Camera-type eye (tissue), 1 donor: Measurements from ENCODE around the gene NCKIPSD. TPM values are rescaled to one million over a fixed set of nuclear protein-coding genes. Genes with fewer than 3 reads are reported as not detected.

Experiments used
- total RNA-seq: library from RNA; depleted of rRNA; stranded (reverse); fragments of >200 nt; gene quantifications from one replicate; pipeline ENCODE4 v1.2.3, GENCODE V29; 2014

Gene NCKIPSD
- 17.0 TPM for total RNA-seq

GRCh38 chr3:48685603-48686511 is at the start of gene NCKIPSD:
Gene NCKIPSD, minus strand, starts transcription at chr3:48685915. Its CDS starts 108 bp downstream, at chr3:48685807.

GRCh38 chr3:48716982-48717746 is 31.4 kb upstream of the NCKIPSD start, which contains the start of gene IP6K2:
Gene IP6K2, minus strand, starts transcription at chr3:48717221. Its CDS starts 21,930 bp downstream, at chr3:48695291.

GRCh38 chr3:48662753-48663488 is 22.8 kb downstream of the NCKIPSD start, which contains the start of gene CELSR3:
Gene CELSR3, minus strand, starts transcription at chr3:48662886. Its CDS starts 252 bp downstream, at chr3:48662634.

GRCh38 chr3:48635222-48636021 is 50.3 kb downstream of the NCKIPSD start, which contains the start of gene SLC26A6:
Gene SLC26A6, minus strand, starts transcription at chr3:48635461. Its CDS starts 68 bp downstream, at chr3:48635393.

Other genes with a start within 250 kb of the NCKIPSD start
- 10.4 TPM for gene CCDC51, start 245.8 kb downstream of the NCKIPSD start, total RNA-seq
- 194 TPM for gene TMA7, start 245.7 kb downstream of the NCKIPSD start, total RNA-seq
- gene ATRIP, start 239.2 kb downstream of the NCKIPSD start, total RNA-seq: 8.9 TPM
- gene SHISA5, start 181.7 kb downstream of the NCKIPSD start, total RNA-seq: 56.9 TPM
- 9.6 TPM for gene PFKFB4, start 129.1 kb downstream of the NCKIPSD start, total RNA-seq
- 0.33 TPM for gene UCN2, start 122.1 kb downstream of the NCKIPSD start, total RNA-seq
- gene COL7A1, start 90.6 kb downstream of the NCKIPSD start, total RNA-seq: 21.8 TPM
- 184 TPM for gene UQCRC1, start 76.3 kb downstream of the NCKIPSD start, total RNA-seq
- not detected for gene TMEM89, start 64.1 kb downstream of the NCKIPSD start, total RNA-seq
- 13.1 TPM for gene SLC26A6, start 50.5 kb downstream of the NCKIPSD start, total RNA-seq
- 26.3 TPM for gene CELSR3, start 23.0 kb downstream of the NCKIPSD start, total RNA-seq
- gene IP6K2, start 31.3 kb upstream of the NCKIPSD start, total RNA-seq: 111 TPM
- gene PRKAR2A, start 162.0 kb upstream of the NCKIPSD start, total RNA-seq: 45.2 TPM
- 9.9 TPM for gene SLC25A20, start 213.0 kb upstream of the NCKIPSD start, total RNA-seq
- gene ARIH2, start 232.9 kb upstream of the NCKIPSD start, total RNA-seq: 109 TPM